Fibroblast of skin of scalp (primary cell): Measurements from ENCODE around the gene DAP. TPM values are rescaled to one million over a fixed set of nuclear protein-coding genes. Genes with fewer than 3 reads are reported as not detected.
A peak's percentile ranks its signal among the peaks of the same experiment; 100 is the strongest.
"Not testable (repeated sequence)": the region's sequence is repeated elsewhere in the genome, so short reads cannot be mapped to it uniquely, and the experiment has no call there.

Experiments
- DNase-seq: peaks from one replicate; pipeline ENCODE4 v3.0.0-alpha.2; 2013
- polyA plus RNA-seq, 2 experiments: library from polyadenylated mRNA; unstranded; fragments of 120-200 nt; gene quantifications; one replicate each; pipeline ENCODE4 v1.2.1, GENCODE V29; 2013; ENCODE audit not compliant: insufficient read length in 2 of 2

Gene DAP, protein sequence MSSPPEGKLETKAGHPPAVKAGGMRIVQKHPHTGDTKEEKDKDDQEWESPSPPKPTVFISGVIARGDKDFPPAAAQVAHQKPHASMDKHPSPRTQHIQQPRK
- 215 TPM for polyA plus RNA-seq (2013, experiment 1 of 2; ENCODE audit: insufficient read length)
- 214 TPM for polyA plus RNA-seq (2013, experiment 2 of 2; ENCODE audit: insufficient read length)

DNA sequence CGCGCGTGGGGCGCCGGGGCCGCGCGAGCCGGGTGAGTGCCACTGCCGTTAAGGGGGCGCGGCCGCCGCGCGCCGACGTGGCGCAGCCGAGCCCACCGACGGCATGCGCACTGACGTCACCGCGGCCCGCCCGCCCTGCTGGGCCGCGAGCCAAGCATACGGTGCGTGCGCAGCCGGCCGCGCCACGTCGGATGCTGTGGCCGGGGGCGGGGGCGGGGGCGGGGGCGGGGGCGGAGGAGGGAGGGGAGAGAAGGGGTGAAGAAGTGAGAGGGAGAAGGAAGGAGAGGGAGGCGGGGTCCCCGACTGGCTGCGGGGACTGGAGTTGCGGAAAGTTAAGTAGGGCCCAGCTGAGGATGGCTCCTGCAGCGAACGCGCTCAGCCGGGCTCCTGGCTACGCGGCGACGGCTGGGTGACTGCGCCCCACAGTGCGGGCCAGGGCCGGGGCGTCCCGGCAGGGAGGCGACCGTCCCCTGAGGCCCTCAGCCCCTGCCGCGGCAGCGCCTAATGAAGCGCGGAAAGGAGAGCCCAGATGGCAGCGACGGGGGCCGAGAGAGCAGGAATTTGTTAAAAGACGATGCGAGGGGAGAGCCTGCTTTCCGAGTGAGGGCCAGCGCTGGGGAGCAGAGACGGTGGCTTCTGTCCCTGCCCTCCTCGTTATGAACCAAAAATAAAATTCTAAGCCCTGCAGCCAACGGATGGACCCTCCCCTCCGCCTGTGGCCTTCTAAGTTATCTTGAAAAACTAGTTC, at the start of gene DAP:
TSS of gene DAP (minus strand) at position 50 of the 748 bp plus-strand sequence. CDS start 166 bp downstream, outside the sequence.
- DNase-seq, result peak; percentile 92

DNA sequence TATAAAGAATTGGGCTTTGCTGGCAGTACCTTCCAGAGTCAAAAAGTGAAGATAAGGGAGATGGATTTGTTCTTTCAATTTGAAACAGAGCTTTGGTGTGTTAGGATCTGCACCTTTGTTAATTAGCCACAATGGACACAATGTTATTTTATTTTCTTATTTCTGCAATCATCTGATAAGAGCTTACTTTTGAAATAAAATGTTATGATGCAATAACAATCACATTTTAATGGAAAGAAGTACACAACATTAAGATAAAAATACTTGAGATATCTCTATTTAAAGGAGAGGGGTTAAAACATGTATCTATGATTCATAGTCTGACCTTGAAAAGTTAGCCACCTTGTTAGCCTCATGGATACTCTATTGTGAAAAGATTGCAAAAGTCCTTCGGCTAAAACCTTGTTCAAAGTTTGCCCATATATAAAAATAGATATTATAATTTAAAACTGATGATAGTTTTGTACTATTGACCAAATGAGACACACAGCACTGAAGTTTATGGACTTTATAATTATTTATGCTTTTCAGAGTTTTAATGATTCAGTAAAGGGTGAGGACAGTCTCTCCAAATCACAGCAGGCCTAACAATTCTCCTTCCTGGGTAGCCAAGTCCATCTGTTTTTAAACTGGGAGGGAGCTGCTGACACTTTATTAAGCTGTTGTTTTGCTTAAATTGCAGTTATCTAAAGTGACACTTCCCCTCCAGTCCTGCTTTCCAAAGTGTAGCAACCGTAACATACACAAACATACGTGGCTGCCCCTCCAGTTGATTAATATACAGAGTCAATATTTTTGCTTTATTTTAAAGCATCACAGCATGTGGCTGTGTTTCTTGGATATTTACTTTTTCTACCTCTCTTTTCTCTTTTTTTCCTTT, 47.6 kb upstream of the DAP start:
- no peak for DNase-seq

DNA sequence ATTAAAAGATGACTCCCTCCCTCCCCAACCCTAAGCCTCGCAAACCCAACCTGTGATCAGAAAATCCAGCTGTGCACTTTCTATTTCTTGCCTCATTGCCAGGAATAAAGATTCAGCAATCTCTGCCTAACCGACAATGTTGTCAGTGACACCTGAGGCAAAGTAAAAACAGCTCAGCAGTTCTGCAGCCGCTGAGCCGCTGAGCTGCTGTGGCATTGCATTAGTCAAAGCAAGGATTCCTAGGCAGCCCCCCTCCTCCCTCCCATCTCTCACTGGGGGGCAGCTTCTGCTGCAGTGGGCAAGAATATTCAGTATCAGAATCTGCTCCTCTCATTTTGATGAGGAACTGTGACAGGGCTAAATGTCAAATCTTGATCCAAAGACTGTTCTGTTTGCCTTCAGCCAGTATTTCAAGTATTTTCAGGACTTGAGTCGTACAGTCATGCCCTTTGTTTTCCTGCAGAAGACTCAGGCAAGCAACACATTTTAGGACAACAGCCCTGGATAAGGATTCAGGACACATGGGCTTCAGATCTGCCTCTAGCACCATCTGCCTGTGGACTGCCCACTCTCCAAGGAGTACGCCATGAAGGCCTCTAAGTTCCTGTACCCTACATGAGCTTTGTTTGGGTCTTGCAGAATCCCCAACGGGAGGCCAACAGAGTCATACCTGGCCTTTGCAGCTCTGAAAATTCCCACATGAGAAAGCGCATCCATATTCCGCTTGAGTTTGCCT, 41.1 kb upstream of the DAP start:
- DNase-seq, result no peak

DNA sequence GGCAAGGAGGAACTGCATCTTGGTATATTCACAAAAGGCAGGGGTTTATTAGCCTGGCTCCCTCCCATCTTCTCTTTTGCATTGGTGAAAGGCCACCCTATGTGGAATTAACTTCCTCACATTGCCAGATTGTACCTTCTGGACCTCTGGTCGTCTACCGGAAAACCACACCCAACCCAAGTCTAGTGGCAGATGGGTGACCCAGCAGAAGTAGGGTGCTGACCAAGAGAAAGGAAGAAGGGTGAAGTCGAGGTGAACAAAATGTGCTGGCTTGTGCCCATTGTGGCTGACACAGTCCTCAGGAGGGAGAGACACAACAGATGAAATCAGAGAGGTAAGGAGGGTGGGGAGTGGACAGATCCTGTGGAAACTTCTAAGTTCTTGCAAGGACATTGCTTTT, 39.8 kb upstream of the DAP start:
- DNase-seq, result no peak

DNA sequence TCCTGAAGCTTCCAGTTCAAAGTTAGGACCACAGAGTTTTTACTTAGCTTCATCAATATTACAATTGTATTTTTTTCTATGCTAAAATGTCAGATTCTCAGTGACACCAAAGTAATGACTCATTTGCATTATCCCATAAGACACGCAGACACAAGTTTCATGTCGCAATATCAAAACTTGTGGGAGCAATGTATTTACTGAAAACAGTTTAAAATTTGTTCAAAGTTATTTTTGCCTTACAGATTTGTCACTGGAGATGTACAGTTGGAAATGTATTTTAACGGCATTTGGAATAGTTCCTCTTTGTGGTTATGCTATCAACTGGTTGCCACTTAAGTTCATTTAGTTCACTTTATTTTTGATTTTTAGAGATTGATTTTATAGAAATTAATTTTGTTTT, 36.2 kb upstream of the DAP start:
- peak; percentile 55 for DNase-seq

DNA sequence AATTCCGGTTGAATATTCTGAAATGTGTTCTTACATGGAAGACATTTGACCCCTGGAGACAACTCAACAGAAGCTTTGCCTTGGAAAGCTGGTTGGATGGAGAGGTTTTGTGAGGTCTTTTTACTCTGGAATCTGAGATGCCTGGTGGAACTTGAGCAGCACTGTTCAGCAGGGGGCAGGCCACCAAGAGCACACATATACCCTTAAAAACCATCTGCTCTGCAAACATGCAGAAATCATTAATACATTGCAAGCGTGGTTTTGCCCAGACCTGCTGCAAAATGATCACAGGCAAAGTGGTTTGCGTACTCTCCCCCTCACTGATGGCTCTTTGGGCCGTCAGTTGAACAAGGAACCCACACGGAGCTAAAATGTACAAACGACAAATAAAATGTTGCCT, 32.8 kb upstream of the DAP start:
- peak; percentile 23 for DNase-seq

DNA sequence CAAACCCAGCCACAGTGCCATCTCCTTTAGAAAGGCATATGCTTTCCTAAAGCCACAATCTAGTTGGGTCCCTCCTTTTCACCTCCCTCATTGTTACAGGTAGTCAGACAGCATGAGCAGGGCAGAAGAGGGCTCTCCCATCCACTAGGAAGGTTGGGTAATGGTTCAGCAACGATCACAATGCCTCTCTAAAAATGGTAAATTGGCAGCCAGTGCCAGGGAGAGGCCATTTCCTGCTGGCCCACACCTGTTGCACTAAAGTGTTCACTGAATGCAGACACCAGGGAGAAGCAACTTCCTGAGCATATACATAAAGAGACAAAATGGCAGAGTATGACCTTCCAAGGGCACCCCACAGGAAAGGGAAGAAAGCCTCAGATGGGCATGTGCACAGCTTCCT, 31.3 kb upstream of the DAP start:
- DNase-seq, result no peak

DNA sequence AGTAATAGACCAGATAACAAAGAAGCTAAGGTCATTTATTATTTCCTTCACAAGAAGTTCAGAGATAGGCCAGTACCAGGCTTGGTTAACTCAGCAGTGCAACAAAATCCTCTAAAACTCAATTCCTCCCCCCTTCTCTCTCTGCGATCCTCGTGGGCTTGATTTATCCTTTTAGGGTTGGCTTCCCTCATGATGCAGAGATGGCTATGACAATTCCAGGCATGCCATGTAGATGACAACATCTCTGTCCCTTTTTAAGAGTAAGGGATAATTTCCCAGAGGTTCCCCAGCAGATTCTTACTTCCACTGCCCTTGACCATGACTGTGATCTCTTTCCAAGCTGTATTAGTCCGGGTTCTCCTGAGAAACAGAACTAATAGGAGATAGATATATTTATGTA, 28.7 kb upstream of the DAP start:
- DNase-seq, result peak; percentile 83

DNA sequence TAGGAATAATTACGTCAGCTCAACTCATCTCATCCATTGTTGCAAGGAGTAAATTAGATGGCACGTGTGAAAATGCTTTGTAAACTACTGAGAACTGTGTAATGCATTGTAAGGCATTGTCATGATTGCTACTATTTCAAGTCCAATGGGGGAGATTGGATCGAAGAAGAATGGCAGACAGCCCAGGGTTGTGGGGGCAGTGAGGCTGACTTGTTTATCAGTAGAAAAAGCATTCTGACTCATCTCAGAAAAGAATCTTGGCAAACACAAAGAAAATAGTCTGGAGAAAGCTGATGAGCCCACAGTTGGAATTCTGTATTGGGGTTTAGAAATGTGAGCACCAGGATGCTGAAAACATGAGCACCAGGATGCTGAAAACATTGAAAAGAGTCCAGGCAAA, 28.0 kb upstream of the DAP start:
- peak; percentile 89 for DNase-seq

DNA sequence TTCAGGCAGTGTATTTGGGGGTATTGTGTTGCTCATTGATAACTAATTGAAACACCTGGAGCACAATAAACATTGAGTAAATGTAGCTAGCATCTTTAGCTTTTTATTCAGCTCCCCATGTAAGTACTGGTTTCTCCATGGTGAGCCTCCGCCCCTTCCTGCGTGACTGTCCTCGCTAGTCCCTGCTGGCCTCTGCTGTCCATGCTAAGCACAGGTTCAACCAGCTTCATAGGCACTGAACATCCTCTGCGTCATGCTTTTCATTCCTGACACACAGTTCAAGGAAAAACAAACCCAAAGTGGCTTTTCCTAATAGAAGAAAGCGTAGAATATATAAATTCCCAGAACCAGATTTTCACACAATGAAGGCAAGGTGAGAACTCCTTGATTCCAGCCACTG, 27.3 kb upstream of the DAP start:
- no peak for DNase-seq

DNA sequence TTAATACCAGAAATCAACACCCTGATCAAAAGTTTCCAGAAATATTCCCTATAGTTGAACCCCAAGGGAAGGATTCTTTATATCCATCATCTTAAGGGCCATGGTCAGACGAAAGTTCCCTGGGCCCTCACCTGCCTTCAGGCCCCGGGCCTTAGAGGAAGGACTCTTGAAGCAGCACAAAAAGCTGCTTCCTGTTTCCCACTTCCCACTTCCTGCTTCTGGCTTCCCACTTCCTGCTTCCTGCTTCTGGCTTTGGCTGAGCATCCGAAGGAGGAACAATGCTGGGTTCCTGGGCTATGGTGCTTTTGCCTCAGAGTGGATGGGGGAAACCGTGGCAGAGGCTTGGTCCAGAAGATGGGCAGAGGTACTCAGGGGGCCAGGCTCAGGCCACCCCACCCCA, 25.8 kb upstream of the DAP start:
- no peak for DNase-seq

DNA sequence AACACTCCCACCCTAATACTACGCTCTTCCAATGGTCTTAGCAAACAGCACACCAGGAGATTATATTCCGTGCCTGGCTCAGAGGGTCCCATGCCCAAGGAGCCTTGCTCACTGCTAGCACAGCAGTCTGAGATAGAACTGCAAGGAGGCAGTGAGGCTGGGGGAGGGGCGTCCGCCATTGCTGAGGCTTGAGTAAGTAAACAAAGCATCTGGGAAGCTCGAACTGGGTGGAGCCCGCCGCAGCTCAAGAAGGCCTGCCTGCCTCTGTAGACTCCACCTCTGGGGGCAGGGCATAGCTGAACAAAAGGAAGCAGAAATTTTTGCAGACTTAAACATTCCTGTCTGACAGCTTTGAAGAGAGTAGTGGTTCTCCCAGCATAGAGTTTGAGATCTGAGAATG, 19.2 kb upstream of the DAP start:
- not testable (repeated sequence) for DNase-seq

DNA sequence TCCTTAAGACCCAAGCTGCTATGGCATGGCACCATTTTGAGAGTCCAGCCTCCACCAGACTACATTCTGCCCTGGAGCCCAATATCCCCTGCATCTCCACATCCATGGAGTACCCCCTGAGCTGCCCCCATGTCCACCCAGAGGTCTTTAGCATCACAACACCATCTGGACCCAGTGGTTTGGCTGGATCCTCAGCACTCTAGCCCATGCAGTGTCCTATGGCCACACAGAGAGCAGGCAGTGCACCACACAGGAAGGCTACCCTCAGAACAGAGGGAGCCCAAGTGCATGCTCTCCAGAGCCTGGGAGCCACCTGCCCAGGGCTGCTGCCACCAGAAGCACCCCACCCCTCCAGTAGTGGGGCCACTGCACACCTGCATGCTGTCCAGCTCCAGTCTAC, 18.6 kb upstream of the DAP start:
- no peak for DNase-seq

DNA sequence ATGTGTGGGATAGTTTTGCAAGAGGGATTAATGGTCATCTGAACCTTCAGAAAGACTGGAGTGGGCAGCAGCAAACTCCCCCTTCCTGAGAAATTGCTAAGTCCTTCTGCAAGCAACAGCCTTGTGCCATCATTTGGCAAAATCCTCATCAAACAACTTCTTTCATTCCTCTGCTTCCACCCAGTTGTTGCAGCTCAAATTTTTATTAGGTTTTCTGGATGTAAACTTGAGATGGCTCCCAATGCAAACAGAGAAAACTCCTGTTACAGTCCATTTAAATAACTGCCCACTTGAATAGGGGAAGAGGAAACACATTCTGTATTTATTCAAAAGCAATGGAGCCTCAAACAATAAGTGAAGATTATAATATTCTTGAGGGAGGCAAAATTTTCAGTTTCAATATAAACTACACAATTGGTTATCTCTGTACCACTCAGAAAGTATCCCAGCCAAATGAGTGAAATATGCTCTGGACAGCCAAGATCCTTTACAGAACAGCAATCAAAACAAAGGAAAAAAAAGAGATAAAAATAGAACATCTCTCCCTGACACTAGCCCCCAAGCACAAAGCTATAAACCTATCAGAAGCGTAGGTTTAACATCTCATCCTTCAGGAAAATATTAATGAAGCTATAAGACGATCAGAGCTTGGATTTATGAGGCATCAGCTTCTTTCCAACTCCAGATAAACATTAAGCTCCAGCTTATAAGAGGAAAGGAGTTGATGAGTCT, 17.3 kb upstream of the DAP start:
- DNase-seq, result no peak

DNA sequence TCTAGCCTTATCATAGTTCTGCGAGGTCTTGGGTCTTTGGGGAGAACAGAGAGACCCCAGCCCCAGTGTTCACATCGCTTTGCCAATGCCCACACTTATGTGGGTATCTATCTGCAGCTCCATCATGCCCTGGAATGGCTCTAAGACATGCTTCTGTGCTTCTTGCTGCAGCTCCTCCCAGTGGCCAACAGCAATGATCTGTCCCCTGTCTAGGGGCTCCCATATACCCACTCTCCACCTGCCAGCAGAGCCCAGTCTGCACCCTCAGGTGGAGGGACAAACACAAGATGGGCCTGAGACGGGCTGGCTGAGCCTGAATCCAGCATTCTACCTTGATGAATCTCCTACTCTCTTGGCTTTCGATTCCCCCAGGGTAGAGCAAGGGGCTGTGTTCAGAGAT, 14.6 kb upstream of the DAP start:
- DNase-seq, result no peak

DNA sequence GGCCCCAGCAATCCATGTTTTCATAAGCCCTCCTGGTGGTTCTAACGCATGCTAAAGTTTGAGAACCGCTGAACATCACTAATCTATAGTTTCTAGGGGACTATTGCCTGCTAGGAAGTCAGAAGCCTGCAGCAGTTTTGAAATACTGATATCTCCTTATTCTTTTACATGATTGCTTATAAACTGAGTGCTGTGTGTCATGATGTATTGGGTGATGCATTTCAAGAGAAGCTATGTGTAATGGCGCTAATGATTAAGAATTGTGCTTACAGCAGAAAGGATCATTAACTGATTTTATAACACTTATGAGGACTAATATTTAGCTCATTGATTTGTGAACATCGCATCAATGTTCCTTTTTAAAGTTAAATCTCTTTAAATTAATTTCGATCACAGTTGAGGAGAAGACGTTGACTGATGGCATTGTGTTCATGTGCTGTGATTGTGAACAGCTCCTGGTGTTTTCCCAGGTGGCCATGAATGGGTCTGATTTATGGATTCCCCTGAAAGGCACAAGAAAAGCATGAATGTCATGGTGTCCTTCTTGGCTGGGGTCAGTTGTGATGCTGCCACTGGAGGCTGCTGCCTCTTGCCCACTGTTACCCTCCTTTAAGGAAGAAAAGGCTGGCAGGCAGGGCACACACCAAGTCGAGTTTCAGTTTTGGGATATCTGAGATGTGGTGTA, 12.0 kb upstream of the DAP start:
- no peak for DNase-seq

DNA sequence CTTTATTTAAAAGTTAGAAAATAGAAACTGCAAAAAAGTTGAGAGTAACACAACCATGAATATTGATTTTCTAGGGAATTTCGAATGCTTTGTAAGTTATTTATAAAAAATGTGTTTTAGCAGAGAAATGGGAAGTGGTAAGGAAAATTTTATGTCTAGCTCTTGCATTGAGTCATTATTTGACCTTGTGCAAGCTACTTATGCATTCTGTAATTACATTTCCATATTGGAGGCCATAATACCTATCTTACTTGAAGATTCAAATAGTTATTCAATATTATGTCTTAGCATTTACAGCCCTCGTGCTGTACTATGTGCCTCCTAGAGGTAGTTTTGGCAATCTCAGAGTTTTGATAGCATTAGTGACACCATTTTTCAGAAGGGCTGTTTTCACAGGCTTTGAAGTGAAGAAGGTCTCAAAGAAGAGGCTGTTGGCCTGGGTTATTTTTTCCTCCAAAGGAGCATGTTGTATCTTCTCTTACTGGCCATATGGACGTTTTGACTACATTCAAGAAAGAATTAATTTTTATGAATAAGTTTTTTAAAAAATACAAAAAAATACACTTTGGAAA, 7.4 kb upstream of the DAP start:
- no peak for DNase-seq

DNA sequence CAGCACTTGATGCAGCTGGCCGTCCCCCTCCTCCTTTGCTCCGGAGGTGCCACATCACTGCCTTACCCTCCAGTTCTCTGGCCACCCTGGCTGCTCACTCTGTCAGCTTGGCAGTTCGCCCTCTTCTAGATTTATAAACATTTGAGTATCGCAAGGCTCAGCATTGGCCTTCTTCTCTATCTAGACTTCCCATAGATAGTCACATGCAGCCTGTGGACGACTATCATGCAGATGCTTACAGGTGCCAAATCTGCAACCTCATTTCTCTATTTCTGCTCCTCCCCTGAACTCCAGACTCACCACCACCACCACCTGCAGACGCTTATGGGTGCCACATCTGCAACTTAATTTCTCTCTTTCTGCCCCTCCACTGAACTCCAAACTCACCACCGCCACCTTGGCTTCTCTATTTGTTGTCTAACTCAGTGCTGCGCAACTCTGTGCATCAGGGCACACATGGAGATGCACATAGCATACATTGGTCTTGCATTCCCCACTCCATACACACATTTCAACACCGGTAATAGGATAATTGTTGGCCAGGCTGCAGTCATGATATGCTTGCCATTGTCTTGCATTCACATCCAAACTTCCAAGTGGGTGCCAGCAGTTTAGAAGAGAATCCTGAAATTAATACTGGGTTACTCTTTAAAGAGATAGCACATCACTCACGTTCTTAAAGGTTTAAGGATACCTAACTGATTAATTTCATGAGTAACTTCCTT, 1.9 kb upstream of the DAP start:
- no peak for DNase-seq

DNA sequence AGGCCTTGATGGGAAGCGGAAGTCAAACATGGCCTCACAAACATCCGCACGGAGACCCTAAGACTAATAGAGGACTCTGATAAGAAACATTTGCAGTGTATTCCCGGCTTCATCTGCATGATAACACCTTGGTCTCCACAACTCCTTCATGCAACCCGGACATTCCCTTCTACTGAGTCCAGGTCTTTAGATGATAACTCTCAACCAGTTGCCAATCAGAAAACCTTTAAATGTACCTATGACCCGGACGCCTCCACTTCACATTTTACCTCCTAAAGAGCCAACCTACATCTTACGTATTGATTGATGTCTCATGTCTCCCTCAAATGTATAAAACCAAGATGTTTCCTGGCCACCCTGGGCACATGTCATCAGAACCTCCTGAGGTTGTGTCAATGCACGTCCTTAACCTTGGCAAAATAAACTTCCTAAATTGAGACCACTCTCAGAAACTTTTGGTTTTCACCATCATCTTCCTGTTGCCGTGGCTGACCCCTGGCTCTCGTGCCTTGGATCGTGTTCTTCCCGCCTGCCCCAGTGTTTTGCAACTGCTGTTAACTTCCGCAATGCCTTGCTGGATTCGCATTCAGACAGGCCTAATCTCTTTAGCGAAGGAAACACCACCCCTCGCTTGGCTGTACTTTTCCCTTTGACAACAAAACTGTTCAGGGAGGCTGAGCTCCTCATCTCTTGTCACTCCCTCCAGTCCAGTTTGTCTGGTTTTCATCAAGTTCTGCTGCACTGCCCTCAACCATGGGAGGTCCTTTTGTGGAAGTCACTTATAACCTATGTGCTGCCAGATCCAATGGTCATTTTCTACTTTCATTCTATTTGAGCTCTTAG, 1.1 kb upstream of the DAP start:
- no peak for DNase-seq

DNA sequence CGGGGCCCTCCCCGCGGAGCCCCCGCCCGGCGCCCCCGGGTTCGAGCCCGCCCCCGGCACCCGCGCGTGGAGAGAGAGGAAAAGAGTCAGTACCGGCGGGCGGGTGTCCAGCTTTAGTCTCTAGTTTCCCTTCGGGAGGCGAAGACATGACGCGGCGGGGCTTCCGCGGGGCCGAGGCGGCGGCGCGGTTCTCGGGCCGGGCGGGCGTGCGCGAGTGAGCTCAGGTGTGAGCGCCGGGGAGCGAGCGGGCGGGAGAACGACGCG, 181 bp downstream of the DAP start:
- no peak for DNase-seq
